T-helper 2 cell treated with Interferon-gamma antibody and Interleukin-4, amounts not matched to agents 5 μg/mL and 100 μg/mL, for 36 hours (primary cell): Measurements from ENCODE around the gene AMFR.
"Not testable (repeated sequence)": the region's sequence is repeated elsewhere in the genome, so short reads cannot be mapped to it uniquely, and the experiment has no call there.

Experiments used
- DNase-seq: peaks from one replicate; pipeline ENCODE4 v3.0.0; 2021; ENCODE audit warnings: low spot score
- H3K27ac Mint-ChIP-seq: one replicate; pipeline ENCODE4 v1.8.0; 2021; ENCODE audit warnings: mild to moderate bottlenecking, mixed read lengths
- H3K27me3 Mint-ChIP-seq: one replicate; pipeline ENCODE4 v1.8.0; 2021; ENCODE audit warnings: low read depth, mixed read lengths
- H3K36me3 Mint-ChIP-seq: one replicate; pipeline ENCODE4 v1.8.0; 2021; ENCODE audit warnings: low read depth, mixed read lengths
- H3K4me1 Mint-ChIP-seq: one replicate; pipeline ENCODE4 v1.8.0; 2021; ENCODE audit warnings: low read depth, mixed read lengths
- H3K4me3 Mint-ChIP-seq: one replicate; pipeline ENCODE4 v1.8.0; 2022; ENCODE audit warnings: mild to moderate bottlenecking, moderate library complexity, mixed read lengths
- H3K9me3 Mint-ChIP-seq: one replicate; pipeline ENCODE4 v1.8.0; 2021; ENCODE audit warnings: mixed read lengths

The AMFR gene

DNA sequence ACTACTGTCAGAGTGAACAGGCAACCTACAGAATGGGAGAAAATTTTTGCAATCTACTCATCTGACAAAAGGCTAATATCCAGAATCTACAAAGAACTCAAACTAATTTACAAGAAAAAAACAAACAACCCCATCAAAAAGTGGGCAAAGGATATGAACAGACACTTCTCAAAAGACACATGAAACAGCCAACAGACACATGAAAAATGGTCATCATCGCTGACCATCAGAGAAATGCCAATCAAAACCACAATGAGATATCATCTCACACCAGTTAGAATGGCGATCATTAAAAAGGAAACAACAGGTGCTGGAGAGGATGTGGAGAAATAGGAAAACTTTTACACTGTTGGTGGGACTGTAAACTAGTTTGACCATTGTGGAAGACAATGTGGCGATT is 28.6 kb downstream of the AMFR start:
- H3K9me3 Mint-ChIP-seq, H3K27me3 Mint-ChIP-seq, H3K4me3 Mint-ChIP-seq, DNase-seq, H3K27ac Mint-ChIP-seq: not testable (repeated sequence)
- Mint-ChIP-seq H3K4me1 (peaks cover 10% of the 10 kb centered on the region), H3K36me3 (peaks cover 50% of the 10 kb centered on the region)

DNA sequence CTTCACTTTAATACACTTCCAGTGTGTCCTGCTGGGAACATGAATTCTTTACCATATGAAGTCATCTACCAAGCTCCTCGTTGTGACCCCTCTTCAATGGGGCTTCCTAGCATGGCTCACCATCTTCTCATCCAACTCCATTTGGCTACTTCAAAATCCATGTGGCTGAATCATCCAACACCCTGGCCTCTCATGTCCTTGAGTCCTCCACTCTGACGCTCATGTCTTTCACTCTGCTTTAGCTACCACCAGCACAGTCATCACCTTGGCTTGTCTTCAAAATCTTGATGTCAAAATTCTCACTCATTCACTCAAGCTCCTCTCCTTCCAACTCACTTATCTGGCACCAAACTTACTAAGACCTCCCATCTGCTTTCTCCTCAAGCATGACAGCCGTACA is 35.8 kb downstream of the AMFR start:
- no peak overlapping the region for H3K4me3 Mint-ChIP-seq
- no peak for DNase-seq
- H3K27me3 Mint-ChIP-seq: no peaks in the 10 kb centered on the region
- H3K4me1 Mint-ChIP-seq: peaks cover 10% of the 10 kb centered on the region
- H3K27ac Mint-ChIP-seq: no peak overlapping the region
- H3K9me3 Mint-ChIP-seq: no peaks in the 10 kb centered on the region
- peaks cover 47% of the 10 kb centered on the region for H3K36me3 Mint-ChIP-seq

- peaks cover 5% of the 10 kb centered on the region for H3K4me1 Mint-ChIP-seq
- H3K27ac Mint-ChIP-seq: no peak overlapping the region
- peaks cover 55% of the 10 kb centered on the region for H3K36me3 Mint-ChIP-seq
- H3K9me3 Mint-ChIP-seq: peaks cover 3% of the 10 kb centered on the region
- no peak overlapping the region for H3K4me3 Mint-ChIP-seq
- DNase-seq: no peak
- H3K27me3 Mint-ChIP-seq: no peaks in the 10 kb centered on the region
Measured at GRCh38 chr16:56388209-56388608, 37.1 kb downstream of the AMFR start.

GRCh38 chr16:56387396-56387795 is 37.9 kb downstream of the AMFR start:
- no peak overlapping the region for H3K4me3 Mint-ChIP-seq
- H3K4me1 Mint-ChIP-seq: peaks cover 2% of the 10 kb centered on the region
- H3K27me3 Mint-ChIP-seq: no peaks in the 10 kb centered on the region
- peaks cover 5% of the 10 kb centered on the region for H3K9me3 Mint-ChIP-seq
- DNase-seq: no peak
- no peak overlapping the region for H3K27ac Mint-ChIP-seq
- H3K36me3 Mint-ChIP-seq: peaks cover 57% of the 10 kb centered on the region

DNA sequence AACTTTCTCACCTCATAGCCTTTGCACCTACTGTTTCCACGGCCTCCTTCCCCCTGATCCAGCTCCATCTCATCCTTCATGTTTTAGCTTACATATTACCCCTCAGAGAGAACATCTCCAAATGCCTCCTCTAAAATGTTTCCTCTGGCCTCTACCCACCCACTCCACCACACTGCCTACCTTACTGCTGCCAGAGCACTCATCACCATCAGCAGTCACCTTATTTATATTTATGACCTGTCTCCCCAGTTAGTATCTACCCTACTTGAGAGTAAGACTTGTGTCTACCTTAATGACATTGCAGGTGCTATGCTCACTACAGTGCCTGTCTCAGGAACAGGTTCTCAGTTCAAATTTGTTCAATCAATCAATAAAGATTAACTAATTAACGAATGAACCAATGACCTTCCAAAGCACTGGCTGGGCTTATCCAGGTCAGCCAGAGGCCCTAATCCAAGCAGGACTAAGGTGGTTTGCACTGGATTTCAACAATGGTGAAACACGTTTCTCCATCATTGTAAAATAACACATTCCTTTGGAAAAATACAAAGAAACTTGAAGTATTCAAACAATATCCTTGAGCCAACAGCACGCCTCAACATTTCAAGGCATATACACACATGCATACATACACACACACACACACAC is 41.1 kb downstream of the AMFR start:
- no peak overlapping the region for H3K4me3 Mint-ChIP-seq
- H3K36me3 Mint-ChIP-seq: peaks cover 71% of the 10 kb centered on the region
- H3K27ac Mint-ChIP-seq: no peak overlapping the region
- no peak for DNase-seq
- H3K9me3 Mint-ChIP-seq: peaks cover 22% of the 10 kb centered on the region
- no peaks in the 10 kb centered on the region for H3K27me3 Mint-ChIP-seq
- no peaks in the 10 kb centered on the region for H3K4me1 Mint-ChIP-seq

- Mint-ChIP-seq H3K36me3 (peaks cover 82% of the 10 kb centered on the region), H3K4me3 (no peak overlapping the region), H3K27ac (no peak overlapping the region)
Measured at GRCh38 chr16:56382901-56383355, 42.4 kb downstream of the AMFR start.

GRCh38 chr16:56382459-56382858 is 42.9 kb downstream of the AMFR start:
- Mint-ChIP-seq H3K4me1 (no peaks in the 10 kb centered on the region), H3K4me3 (no peak overlapping the region), H3K36me3 (peaks cover 84% of the 10 kb centered on the region), H3K9me3 (peaks cover 27% of the 10 kb centered on the region), H3K27me3 (no peaks in the 10 kb centered on the region), H3K27ac (no peak overlapping the region)
- DNase-seq: no peak

More at GRCh38 chr16:56382901-56383355, 42.4 kb downstream of the AMFR start:
- DNase-seq: no peak
- Mint-ChIP-seq H3K9me3 (peaks cover 27% of the 10 kb centered on the region), H3K4me1 (no peaks in the 10 kb centered on the region), H3K27me3 (no peaks in the 10 kb centered on the region)

DNA sequence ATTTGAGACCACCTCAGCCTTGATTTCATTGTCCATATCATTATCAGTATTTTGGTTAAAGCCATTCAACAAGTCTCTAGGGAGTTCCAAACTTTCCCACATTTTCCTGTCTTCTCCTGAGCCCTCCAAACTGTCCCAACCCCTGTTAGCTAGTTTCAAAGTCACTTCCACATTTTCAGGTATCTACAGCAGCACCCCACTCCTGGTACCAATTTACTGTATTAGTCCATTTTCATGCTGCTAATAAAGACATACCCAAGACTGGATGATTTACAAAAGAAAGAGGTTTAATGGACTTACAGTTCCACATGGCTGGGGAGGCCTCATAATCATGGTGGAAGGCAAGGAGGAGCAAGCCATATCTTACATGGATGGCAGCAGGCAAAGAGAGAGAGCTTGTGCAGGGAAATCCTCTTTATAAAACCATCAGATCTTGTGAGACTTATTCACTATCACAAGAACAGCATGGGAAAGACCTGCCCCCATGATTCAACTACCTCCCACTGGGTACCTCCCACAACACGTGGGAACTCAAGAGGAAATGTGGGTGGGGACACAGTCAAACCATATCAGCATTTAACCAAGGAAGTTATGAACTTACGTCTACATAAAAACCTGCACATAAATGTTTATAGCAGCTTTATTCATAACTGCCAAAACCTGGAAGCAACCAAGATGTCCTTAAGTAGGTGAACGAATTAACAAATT is 44.4 kb downstream of the AMFR start:
- H3K4me1 Mint-ChIP-seq, DNase-seq, H3K4me3 Mint-ChIP-seq, H3K27me3 Mint-ChIP-seq, H3K27ac Mint-ChIP-seq: not testable (repeated sequence)
- Mint-ChIP-seq H3K36me3 (peaks cover 81% of the 10 kb centered on the region), H3K9me3 (peaks cover 27% of the 10 kb centered on the region)

- not testable (repeated sequence) for DNase-seq, H3K27ac Mint-ChIP-seq, H3K27me3 Mint-ChIP-seq, H3K4me1 Mint-ChIP-seq, H3K4me3 Mint-ChIP-seq
- Mint-ChIP-seq H3K36me3 (peaks cover 72% of the 10 kb centered on the region), H3K9me3 (peaks cover 27% of the 10 kb centered on the region)
Measured at GRCh38 chr16:56379044-56379443, 46.3 kb downstream of the AMFR start.

DNA sequence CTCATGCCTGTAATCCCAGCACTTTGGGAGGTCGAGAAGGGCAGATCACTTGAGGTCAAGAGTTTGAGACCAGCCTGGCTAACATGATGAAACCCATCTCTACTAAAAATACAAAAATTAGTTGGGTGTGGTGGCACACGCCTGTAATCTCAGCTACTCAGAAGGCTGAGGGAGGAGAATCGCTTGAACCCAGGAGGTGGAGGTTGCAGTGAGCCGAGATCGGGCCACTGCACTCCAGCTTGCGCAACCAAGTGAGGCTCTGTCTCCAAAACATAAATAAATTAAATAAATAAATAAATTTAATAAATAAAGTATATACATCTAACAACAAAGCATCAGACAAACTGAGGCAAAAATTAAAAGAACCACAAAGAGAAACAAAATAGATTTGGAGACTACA is 49.6 kb downstream of the AMFR start:
- not testable (repeated sequence) for H3K27ac Mint-ChIP-seq, H3K9me3 Mint-ChIP-seq, DNase-seq, H3K4me3 Mint-ChIP-seq, H3K27me3 Mint-ChIP-seq
- Mint-ChIP-seq H3K36me3 (peaks cover 52% of the 10 kb centered on the region), H3K4me1 (peaks cover 15% of the 10 kb centered on the region)

- no peaks in the 10 kb centered on the region for H3K9me3 Mint-ChIP-seq
- H3K27ac Mint-ChIP-seq: no peak overlapping the region
- DNase-seq: no peak
- peaks cover 17% of the 10 kb centered on the region for H3K4me1 Mint-ChIP-seq
- no peak overlapping the region for H3K4me3 Mint-ChIP-seq
- H3K36me3 Mint-ChIP-seq: peaks cover 30% of the 10 kb centered on the region
- no peaks in the 10 kb centered on the region for H3K27me3 Mint-ChIP-seq
Measured at GRCh38 chr16:56373003-56373402, 52.3 kb downstream of the AMFR start.

GRCh38 chr16:56372013-56372634 is 53.2 kb downstream of the AMFR start:
- Mint-ChIP-seq H3K27me3 (no peaks in the 10 kb centered on the region), H3K9me3 (no peaks in the 10 kb centered on the region), H3K27ac (peak overlapping the region; percentile 88), H3K36me3 (peaks cover 27% of the 10 kb centered on the region), H3K4me1 (peaks cover 17% of the 10 kb centered on the region), H3K4me3 (peak overlapping the region; percentile 56)
- DNase-seq: no peak

GRCh38 chr16:56371660-56371937 is 53.7 kb downstream of the AMFR start:
- Mint-ChIP-seq H3K27ac (no peak overlapping the region), H3K36me3 (peaks cover 28% of the 10 kb centered on the region), H3K9me3 (no peaks in the 10 kb centered on the region), H3K4me3 (no peak overlapping the region), H3K4me1 (peaks cover 17% of the 10 kb centered on the region), H3K27me3 (no peaks in the 10 kb centered on the region)
- DNase-seq: no peak

DNA sequence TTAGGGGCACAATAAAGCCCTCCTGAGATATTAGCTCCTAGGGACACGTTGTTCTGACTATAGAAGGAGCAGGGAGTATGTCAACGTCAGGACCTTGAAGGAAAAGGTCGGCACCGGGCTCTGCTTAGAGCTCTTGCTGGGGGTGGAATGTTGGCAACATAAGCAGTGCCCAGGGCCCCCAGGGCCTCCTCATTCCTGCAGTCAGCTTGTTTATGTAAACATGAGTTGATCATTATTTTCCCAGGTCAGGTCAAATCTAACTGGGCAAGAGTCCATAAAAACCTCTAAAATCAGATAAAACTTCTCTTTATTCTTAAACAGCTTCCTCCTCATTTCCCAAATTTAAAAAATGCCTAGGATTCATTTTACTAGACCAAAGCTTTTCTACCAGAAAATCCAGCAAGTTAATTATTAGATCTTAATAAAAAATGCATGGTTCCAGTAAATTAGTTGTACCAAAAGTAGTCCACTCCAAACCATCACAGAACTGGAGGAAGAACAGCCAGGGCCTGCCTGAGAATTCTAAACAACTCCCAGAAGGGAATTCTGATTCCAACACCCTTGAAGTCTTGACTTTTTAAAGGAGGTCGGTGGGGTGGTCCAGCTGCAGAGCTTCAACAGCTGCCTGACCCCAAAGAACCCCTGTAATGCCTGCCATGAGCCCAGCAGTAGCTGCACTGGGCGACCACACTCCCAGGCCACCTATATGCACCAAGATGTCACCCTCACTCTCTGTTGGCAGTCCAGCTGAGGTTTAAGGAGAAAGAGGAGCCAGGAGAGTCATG is 54.3 kb downstream of the AMFR start:
- H3K36me3 Mint-ChIP-seq: peaks cover 30% of the 10 kb centered on the region
- H3K27me3 Mint-ChIP-seq: no peaks in the 10 kb centered on the region
- DNase-seq: no peak
- no peak overlapping the region for H3K27ac Mint-ChIP-seq
- no peaks in the 10 kb centered on the region for H3K9me3 Mint-ChIP-seq
- peaks cover 15% of the 10 kb centered on the region for H3K4me1 Mint-ChIP-seq
- H3K4me3 Mint-ChIP-seq: no peak overlapping the region
